ENCODE results near the gene NANP.
"Not testable (repeated sequence)": the region's sequence is repeated elsewhere in the genome, so short reads cannot be mapped to it uniquely, and the experiment has no call there.

Gene NANP

GRCh38 chr20:25605148-25605547 lies 18.7 kb downstream of the NANP start:
- DNase-seq: no peak

DNA sequence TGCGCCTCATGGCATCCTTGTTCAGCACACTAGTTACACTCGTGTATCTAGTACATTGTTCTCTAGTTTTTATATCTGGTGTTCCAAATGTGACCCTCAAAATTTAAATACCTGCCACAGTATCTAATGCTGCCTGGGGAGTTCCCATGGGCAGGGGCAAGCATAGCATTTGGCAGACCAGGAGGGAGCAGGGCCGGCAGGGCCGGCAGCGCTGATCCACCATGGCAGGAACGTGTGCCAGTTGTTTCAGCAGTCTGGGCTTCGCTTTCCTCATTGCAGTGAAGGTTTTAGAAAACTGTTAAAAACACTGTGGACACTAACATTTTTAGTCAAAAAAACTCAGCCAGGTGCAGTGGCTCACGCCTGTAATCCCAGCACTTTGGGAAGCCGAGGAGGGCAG lies 19.2 kb downstream of the NANP start:
- DNase-seq: no peak

DNA sequence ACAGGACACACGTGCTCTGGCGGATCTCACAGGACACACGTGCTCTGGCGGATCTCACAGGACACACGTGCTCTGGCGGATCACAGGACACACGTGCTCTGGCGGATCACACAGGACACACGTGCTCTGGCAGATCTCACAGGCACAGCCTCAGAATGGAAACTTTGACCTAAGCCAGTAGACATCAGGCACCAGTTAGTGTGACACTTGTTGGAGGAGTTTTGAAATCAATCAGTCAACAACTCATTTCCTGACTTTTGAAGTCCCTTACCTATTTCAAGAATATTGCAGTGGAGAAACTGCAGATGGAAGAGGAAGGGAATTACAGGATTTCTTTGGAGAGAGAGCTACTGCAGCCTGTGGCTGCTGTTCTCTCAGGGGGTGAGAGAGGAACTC lies 20.9 kb downstream of the NANP start:
- not testable (repeated sequence) for DNase-seq

DNA sequence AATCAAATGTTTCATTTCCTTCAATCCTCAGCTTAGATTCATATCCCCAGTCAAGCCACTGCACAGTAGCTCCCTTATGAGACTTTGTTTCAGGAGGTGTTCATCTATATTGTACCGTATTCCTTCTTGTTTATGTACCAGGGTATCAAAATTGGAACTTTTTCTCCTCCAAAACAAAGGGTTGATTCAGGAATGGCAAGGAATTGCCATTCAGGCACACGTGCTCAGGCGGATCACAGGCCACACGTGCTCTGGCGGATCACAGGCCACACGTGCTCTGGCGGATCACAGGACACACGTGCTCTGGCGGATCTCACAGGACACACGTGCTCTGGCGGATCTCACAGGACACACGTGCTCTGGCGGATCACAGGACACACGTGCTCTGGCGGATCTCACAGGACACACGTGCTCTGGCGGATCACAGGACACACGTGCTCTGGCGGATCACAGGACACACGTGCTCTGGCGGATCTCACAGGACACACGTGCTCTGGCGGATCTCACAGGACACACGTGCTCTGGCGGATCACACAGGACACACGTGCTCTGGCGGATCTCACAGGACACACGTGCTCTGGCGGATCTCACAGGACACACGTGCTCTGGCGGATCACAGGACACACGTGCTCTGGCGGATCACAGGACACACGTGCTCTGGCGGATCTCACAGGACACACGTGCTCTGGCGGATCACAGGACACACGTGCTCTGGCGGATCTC lies 21.5 kb downstream of the NANP start:
- not testable (repeated sequence) for DNase-seq

GRCh38 chr20:25601659-25602058 lies 22.2 kb downstream of the NANP start:
- DNase-seq: no peak

GRCh38 chr20:25600632-25601031 lies 23.2 kb downstream of the NANP start:
- DNase-seq: no peak

DNA sequence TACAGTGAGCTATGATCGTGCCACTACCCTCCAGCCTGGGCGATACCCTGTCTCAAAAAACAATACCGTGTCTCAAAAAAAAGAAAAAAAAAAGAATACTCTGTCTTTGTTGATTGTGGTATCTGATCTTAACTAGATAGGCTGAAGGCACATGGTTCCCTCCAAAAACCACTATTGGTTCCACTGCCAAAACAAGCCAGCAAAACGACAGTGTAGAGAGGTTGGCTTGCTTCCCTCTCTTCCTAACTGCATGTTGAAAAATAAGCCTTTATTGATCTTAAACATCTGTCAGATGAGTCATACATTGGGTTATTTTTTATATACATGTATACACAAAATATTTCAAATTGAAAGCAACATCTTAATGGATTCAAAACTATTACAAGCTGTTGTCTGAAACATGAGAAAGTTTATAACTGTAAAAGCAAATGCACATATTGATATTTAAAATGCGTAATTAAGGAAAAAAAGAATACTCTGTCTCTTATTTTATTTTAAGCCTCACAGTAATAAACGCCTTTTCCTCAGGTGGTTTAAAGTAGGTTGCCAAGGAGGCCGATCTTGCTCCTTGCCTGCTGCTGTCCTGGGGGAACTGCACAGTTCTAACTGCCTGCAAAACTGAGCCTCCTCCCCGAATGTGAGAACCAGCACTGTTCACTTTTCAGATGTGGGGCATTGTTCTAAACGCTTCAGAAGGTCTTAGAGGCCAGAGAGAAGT lies 31.5 kb downstream of the NANP start:
- DNase-seq: no peak

- not testable (repeated sequence) for DNase-seq
Observed at GRCh38 chr20:25590778-25591177, 33.0 kb downstream of the NANP start.

- DNase-seq: no peak
Observed at GRCh38 chr20:25588491-25588890, 35.3 kb downstream of the NANP start.

DNA sequence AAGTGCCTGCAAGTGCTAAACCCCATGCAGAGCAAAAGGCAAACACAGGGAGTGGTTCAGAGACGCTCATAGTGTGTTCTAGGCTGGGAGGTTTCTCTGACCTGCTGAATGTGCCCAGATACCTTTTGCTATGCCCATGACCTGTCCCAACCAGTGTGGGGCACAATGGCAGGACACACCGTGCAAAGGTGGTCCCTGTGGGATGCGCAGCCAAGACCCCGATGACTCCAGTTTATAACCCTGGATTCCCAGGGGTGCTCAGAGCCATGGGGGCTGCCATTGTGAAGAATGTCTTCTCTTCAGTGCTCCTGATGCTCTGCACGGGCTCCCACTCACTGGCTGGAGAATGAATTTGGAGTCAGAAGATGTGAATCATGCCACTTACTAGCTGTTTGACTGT lies 36.3 kb downstream of the NANP start:
- no peak for DNase-seq

- no peak for DNase-seq
Observed at GRCh38 chr20:25586877-25587276, 36.9 kb downstream of the NANP start.

DNA sequence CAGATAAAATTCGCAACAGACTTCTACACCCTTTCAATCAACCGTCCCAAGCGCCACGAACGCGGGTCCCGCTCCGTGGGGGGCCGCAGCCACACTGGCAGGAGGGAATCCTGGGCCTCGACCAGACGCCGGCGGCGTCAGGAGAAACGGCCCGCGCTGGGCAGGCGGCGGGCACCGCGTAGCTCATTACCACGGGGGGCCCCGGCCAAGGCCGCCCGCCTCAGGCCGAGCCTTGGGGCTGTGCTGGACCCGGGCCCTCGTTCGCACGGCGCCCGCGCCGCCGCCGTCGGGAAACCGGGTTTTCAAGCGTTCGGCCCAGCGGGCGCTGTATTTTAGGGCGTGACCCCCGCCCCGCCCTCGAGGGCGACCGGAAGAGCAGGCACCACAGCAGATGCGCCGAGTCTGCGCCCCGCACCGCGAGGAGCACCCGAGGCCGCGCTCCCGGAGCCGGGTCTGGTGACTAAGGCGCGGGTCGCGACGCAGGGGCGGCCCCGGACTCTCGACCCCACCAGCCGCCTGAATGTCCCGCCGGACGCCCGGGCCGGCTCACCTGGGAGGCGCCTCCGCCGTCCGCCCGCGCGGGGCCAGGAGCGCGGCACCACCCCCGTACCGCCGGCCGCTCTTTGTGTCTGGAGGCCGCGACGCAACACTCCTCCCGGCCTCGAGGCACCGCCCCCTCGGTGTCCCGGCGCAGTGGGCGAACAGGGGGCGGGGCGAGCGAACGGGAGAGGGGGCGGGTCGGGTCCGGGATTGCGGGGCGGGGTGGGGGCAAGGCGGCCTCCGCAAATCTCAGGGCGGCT lies 38.7 kb downstream of the NANP start, which contains the start of gene NINL:
NINL (minus strand) TSS at position 627 of the 800 bp plus-strand sequence. CDS start 58,944 bp downstream, outside the sequence.
- peak; percentile 31 for DNase-seq

- not testable (repeated sequence) for DNase-seq
Observed at GRCh38 chr20:25583607-25584006, 40.2 kb downstream of the NANP start.

DNA sequence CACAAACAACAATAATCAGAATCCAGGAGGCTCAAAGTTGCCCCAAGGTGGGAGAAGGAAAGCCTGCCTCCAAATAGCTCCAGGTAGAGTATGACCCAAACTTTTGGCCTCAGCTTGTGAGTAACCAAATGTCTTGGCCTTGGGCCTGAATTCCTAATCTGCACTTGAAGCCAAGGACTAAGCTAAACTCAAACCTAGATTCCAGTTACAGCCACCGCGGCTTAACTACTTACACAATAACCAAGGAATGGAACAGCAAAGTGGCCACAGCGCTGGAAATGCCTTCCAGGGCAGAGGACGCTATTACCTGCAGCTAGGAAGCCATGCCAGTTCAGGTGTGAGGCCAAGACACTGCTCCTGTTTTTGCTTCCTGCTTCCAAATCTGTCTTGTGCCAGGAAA lies 43.1 kb downstream of the NANP start:
- DNase-seq: no peak

DNA sequence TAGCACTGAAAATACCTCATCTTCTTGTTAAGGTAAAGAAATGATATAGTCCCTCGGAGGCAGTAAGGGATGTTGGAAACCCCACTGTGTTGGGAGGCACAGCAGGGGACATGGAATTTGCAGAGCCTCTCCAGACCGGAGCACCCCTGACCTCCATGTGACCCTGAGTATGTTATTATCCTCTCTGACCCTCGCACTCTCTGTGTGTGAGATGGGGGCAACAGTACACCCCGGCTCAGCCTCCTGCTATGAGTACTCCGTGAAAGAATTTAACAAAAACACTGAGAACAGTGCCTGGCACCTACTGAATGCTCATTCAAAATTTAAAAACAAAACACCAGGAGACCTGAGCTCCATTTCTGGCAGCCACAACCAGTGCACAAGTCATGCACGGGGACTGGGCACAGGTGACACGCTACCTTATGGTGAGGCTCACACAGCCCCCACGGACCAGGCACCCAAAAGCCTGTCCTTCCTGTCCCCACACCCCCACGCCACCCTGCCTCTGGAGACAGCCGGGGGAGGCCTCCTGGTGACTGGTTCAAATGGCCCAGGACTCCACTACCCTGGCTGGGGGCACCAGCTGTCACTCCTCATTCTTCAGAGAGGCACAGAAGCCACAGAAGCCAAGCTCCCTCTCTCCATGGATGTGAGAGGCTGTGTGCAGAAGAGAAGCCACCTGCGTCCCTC lies 44.6 kb downstream of the NANP start:
- no peak for DNase-seq

GRCh38 chr20:25576783-25577530 lies 46.9 kb downstream of the NANP start:
- DNase-seq: no peak

- no peak for DNase-seq
Observed at GRCh38 chr20:25574411-25574810, 49.4 kb downstream of the NANP start.

DNA sequence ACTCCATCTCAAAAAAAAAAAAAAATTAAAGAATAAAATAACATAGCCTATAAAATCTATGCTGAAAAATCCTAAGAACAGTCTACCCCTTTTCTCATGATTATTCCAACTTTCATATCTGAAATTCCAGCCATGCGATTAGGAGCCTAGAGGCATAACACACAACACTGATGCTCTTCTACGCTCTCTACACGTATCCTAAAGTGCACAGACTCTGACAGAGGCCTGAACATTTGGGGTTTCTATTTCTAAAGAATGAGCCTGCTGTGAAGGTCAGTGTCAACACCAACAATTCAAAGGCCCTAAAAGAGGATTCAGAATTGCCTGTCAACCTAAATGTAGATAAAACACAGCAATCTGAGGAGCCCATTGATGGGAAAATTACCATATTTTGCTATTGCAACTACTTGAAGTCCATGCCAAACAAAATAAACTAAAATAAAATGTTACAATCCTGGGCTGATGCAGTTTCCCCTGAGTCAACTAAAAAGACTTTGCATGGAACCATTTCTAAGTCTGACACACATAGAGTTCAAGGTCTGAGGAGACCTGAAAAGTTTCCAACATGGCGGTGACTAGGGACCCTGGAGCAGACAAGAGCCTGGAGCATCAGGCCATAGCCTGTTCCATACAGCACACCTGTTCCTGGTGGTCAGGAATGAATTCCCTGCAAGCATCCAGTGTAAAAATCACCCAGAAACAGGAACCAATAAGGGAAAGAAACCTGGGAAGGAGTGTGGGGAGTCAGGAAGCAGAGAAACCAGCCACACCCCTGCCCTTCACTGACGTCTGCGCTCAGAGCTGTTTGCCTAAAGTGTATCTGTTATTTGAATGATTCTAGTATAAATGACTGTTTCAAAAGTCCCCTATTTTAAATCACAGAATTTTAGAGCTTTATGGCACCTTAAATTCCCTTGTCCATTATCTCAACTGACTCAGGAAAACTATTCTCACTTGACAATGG lies 50.2 kb downstream of the NANP start:
- DNase-seq: no peak

DNA sequence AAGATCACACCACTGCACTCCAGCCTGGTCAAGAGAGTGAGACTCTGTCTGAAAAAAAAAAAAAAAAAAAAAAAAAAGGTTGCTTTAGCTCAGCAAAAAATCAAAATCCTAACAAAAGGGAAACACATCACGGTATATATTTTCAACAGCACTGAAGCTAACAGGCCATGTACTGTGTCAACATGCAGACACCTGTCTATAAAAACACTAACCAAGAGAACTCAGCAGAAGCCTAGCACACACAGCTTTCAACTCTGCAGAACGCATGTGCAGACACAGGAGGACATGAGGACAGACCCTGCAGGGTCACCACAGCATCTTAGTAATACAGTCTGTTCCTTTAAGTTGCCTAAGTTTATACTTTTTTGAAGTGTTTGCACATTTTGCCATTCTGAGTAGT lies 52.0 kb downstream of the NANP start:
- no peak for DNase-seq

GRCh38 chr20:25571240-25571639 lies 52.6 kb downstream of the NANP start:
- DNase-seq: no peak

GRCh38 chr20:25570148-25570530 lies 53.7 kb downstream of the NANP start:
- no peak for DNase-seq

All from stimulated activated CD4-positive, alpha-beta T cell treated with anti-CD3 and anti-CD28 coated beads, Interleukin-4, amount 100 ng/mL, for 24 hours (primary cell).